ENCODE results near the gene NSRP1. TPM values are rescaled to one million over a fixed set of nuclear protein-coding genes. Genes with fewer than 3 reads are reported as not detected.
A peak's percentile ranks its signal among the peaks of the same experiment; 100 is the strongest.

The NSRP1 gene
- polyA plus RNA-seq, 1 donor (not counting 4 experiments of a cell fraction or from before 2014, with no cell fraction given), result 12.7 TPM

DNA sequence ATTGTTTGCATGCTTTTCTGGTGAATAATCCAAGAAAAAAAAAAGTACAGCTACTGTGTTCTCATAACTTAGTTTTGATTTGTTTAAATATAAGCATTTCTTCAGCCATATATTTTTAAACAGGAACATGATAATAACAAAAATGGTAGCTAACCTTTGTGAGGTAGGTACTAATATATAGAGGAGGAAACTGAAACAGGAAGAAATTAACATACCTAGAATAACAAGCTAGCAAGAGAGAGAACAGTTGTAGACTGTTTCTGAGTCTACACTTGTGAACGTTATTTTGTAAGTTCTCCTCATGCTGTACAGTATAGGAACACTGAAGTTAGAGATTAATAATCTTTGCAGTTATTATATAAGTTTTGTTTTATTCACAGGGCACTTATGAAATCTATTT, 49.3 kb downstream of the NSRP1 start:
- H3K79me2 ChIP-seq (ENCODE audit: control insufficient read depth, insufficient read depth, low read length), result peaks cover 16% of the 10 kb centered on the region
- no peak overlapping the region for H3K9ac ChIP-seq (ENCODE audit: control insufficient read depth, extremely low read depth, insufficient read depth, low read length)
- dilution Hi-C loops (cut with MboI; ENCODE audit: extremely low pct_ligation_motif_present, low sequenced_read_pairs), result no loop called here
- no peaks in the 10 kb centered on the region for H3K9me3 ChIP-seq (ENCODE audit: control insufficient read depth, low read depth, low read length)
- peaks cover 8% of the 10 kb centered on the region for H3K4me1 ChIP-seq (ENCODE audit: control insufficient read depth, extremely low read depth, insufficient read depth, low read length)
- no peak for DNase-seq (ENCODE audit: low read depth, low spot score)
- no peaks in the 10 kb centered on the region for H3K9me1 ChIP-seq (ENCODE audit: control insufficient read depth, extremely low read depth, insufficient read depth, low read length)
- H3K4me3 ChIP-seq (ENCODE audit: control insufficient read depth in 2 of 3, extremely low read depth in 1 of 3, insufficient read depth in 2 of 3, low read depth in 1 of 3, low read length in 3 of 3), result no peak overlapping the region
- no peak overlapping the region for H2AFZ ChIP-seq (ENCODE audit: control insufficient read depth, low read length)
- no peaks in the 10 kb centered on the region for H3K27me3 ChIP-seq (ENCODE audit: control insufficient read depth, extremely low read depth, insufficient read depth, low read length)
- H3K4me2 ChIP-seq (ENCODE audit: control insufficient read depth, extremely low read depth, insufficient read depth, low read depth, low read length), result no peak overlapping the region
- TF ChIP-seq CTCF (optimal IDR thresholded peaks at IDR 0.05 in 1 of 3, IDR thresholded peaks at IDR 0.05 in 1 of 3, conservative IDR thresholded peaks at IDR 0.05 in 1 of 3; ENCODE audit: extremely low read depth in 1 of 3, insufficient read depth in 2 of 3, low read length in 3 of 3), result no peak
- no peak for TF ChIP-seq EZH2 (IDR thresholded peaks at IDR 0.05; ENCODE audit: low read length)
- H4K20me1 ChIP-seq (ENCODE audit: control insufficient read depth, extremely low read depth, insufficient read depth, low read length), result no peaks in the 10 kb centered on the region
- peaks cover 0 to 4% of the 10 kb centered on the region in 2 experiments for H3K36me3 ChIP-seq (ENCODE audit: control insufficient read depth in 2 of 2, extremely low read depth in 1 of 2, insufficient read depth in 2 of 2, low read length in 2 of 2)
- no peak overlapping the region for H3K27ac ChIP-seq (ENCODE audit: control insufficient read depth, insufficient read depth, low read length)
- no peak for FAIRE-seq

DNA sequence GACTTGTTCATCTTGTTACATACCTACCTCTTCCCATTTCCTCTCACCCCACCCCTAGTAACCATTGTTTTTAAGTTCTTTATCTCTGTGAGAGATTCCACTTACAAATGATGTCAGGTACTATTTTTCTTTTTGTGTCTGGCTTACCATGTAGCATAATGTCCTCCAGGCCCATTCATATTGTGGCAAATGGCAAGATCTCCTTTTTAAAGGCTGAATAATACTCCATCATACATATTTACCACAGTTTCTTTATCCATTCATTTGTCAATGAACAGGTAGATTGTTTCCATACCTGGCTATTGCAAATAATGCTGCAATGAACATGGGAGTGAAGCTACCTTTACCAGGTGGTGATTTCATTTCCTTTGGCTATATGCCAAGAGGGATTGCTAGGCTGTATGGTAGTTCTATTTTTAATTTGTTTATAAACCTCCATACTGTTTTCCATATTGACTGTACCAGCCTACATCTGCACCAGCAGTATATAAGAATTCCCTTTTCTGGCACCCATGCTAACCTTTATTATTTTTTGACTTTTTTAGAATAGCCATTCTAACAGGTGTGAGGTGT, 53.9 kb downstream of the NSRP1 start:
- Histone ChIP-seq H2AFZ (ENCODE audit: control insufficient read depth, low read length) (no peak overlapping the region), H3K4me1 (ENCODE audit: control insufficient read depth, extremely low read depth, insufficient read depth, low read length) (peaks cover 11% of the 10 kb centered on the region), H3K79me2 (ENCODE audit: control insufficient read depth, insufficient read depth, low read length) (peaks cover 4% of the 10 kb centered on the region), H3K4me3 (ENCODE audit: control insufficient read depth in 2 of 3, extremely low read depth in 1 of 3, insufficient read depth in 2 of 3, low read depth in 1 of 3, low read length in 3 of 3) (no peak overlapping the region), H3K27ac (ENCODE audit: control insufficient read depth, insufficient read depth, low read length) (no peak overlapping the region), H3K9ac (ENCODE audit: control insufficient read depth, extremely low read depth, insufficient read depth, low read length) (no peak overlapping the region), H3K27me3 (ENCODE audit: control insufficient read depth, extremely low read depth, insufficient read depth, low read length) (no peaks in the 10 kb centered on the region), H3K9me1 (ENCODE audit: control insufficient read depth, extremely low read depth, insufficient read depth, low read length) (no peaks in the 10 kb centered on the region), H4K20me1 (ENCODE audit: control insufficient read depth, extremely low read depth, insufficient read depth, low read length) (no peaks in the 10 kb centered on the region), H3K4me2 (ENCODE audit: control insufficient read depth, extremely low read depth, insufficient read depth, low read depth, low read length) (no peak overlapping the region), H3K9me3 (ENCODE audit: control insufficient read depth, low read depth, low read length) (no peaks in the 10 kb centered on the region), H3K36me3 (ENCODE audit: control insufficient read depth in 2 of 2, extremely low read depth in 1 of 2, insufficient read depth in 2 of 2, low read length in 2 of 2) (peaks cover 0 to 5% of the 10 kb centered on the region in 2 experiments)
- peak; percentile 63 for FAIRE-seq
- no peak for TF ChIP-seq CTCF (optimal IDR thresholded peaks at IDR 0.05 in 1 of 3, IDR thresholded peaks at IDR 0.05 in 1 of 3, conservative IDR thresholded peaks at IDR 0.05 in 1 of 3; ENCODE audit: extremely low read depth in 1 of 3, insufficient read depth in 2 of 3, low read length in 3 of 3)
- TF ChIP-seq EZH2 (IDR thresholded peaks at IDR 0.05; ENCODE audit: low read length), result no peak
- dilution Hi-C loops (cut with MboI; ENCODE audit: extremely low pct_ligation_motif_present, low sequenced_read_pairs), result no loop called here
- DNase-seq (ENCODE audit: low read depth, low spot score), result no peak

Data from keratinocyte (primary cell).